ENCODE measurements around the gene ARRDC3. TPM values are rescaled to one million over a fixed set of nuclear protein-coding genes. Genes with fewer than 3 reads are reported as not detected.

ARRDC3 gene
- total and polyA plus RNA-seq, 2 of the 8 experiments (the other 6 are each of a cell fraction or from before 2014, with no cell fraction given) = 2.9 to 5.7 TPM

DNA sequence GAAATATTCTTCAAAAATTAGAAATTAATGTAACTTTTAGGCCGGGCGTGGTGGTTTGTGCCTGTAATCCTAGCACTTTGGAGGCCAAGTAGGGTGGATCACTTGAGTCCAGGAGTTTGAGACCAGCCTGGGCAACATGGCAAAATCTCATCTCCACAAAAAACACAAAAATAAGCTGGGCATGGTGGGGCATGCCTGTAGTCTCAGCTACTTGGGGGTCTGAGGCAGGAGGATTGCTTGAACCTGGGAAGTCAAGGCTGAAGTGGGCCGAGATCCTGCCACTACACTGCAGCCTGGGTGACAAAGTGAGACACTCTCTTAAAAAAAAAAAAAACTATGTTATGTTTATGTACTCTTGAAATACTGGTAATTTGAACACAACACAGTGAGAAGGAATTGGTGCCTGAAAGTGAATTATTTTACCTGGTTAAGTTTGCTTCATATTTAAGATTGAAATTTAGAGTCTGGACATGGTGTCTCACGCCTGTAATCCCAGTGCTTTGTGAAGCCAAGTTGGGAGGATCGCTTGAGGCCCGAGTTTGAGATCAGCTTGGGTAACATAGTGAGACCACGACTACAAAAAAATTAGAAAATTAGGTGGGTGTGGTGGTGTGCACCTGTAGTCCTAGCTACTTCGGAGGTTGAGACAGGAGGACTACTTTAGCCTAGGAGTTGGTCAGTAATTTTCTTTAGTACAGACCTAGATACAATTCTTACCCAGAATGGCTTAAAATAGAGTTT, 15.0 kb downstream of the ARRDC3 start:
- WGBS, 2 experiments (ENCODE audit: extremely low coverage in 1 of 2, insufficient coverage in 1 of 2, insufficient read length in 1 of 2, insufficient replicate concordance in 2 of 2, low coverage in 1 of 2, low lambda C conversion rate in 2 of 2, missing lambda C conversion rate in 1 of 2) = 91% methylated on average over 8 of the region's 8 CpGs; no CpG with 5 or more reads in 1 of the 2 experiments
- ChIA-PET CTCF (ENCODE audit: partially characterized antibody) (interaction anchor here (0.9 kb wide), 1 partner anchor 21 kb away, joined by 3 read pairs; no protein-coding TSS in a partner anchor), POLR2A (ENCODE audit: partially characterized antibody) (interaction anchor here (1.0 to 2.5 kb wide), 3 partner anchors 12 to 52 kb away, joined by 3 to 8 read pairs (median 3); partner anchors contain the start of gene ARRDC3)
- peaks cover 2 to 44% (median 13%) of the 10 kb centered on the region in 4 experiments; a peak in 6 of 8 replicates for H3K36me3 ChIP-seq (ENCODE audit: control insufficient read depth in 2 of 4, insufficient read depth in 4 of 4, low read length in 3 of 4)
- TF ChIP-seq SP1 (IDR thresholded peaks at IDR 0.05; ENCODE audit: low read depth, low read length) (no peak), POLR2AphosphoS5 (IDR thresholded peaks at IDR 0.05; ENCODE audit: low read depth, low read length) (peak; percentile 37; the same call in 1 of the 2 replicates)
- H3K23me2 ChIP-seq (ENCODE audit: low read depth, low read length) = no peaks in the 10 kb centered on the region
- no peaks in the 10 kb centered on the region for H3K79me1 ChIP-seq (ENCODE audit: low read depth, low read length)
- no peak for FAIRE-seq
- H2BK5ac ChIP-seq (ENCODE audit: low read depth, low read length) = no peak overlapping the region
- no peaks in the 10 kb centered on the region for H3K79me2 ChIP-seq (ENCODE audit: control insufficient read depth in 1 of 2, insufficient read depth in 2 of 2, low read length in 2 of 2)
- H3K23ac ChIP-seq (ENCODE audit: insufficient read length) = no peak overlapping the region
- H2BK120ac ChIP-seq (replicated peaks; ENCODE audit: low read depth, low read length) = no peak overlapping the region
- H3K18ac ChIP-seq (ENCODE audit: extremely low read depth, low read length) = no peak overlapping the region
- H2BK15ac ChIP-seq (ENCODE audit: low read length) = no peak overlapping the region
- no peak overlapping the region for H3K4ac ChIP-seq (replicated peaks; ENCODE audit: insufficient read length, low read depth, low read length)
- no peak overlapping the region for H3K14ac ChIP-seq (ENCODE audit: insufficient read length)
- H2AFZ ChIP-seq (ENCODE audit: low read length) = no peak overlapping the region
- no peak overlapping the region for H4K5ac ChIP-seq (ENCODE audit: insufficient read length, low read depth, low read length)
- no peaks in the 10 kb centered on the region for H3K4me1 ChIP-seq (replicated peaks in 1 of 4; ENCODE audit: control insufficient read depth in 3 of 4, insufficient read depth in 4 of 4, low read length in 3 of 4)
- H3K4me3 ChIP-seq (ENCODE audit: extremely low read depth in 1 of 4, insufficient read depth in 2 of 4, low read depth in 3 of 4, low read length in 4 of 4) = no peak overlapping the region
- no peak overlapping the region for H3K56ac ChIP-seq (replicated peaks; ENCODE audit: insufficient read length, low read depth, low read length)
- H4K8ac ChIP-seq (ENCODE audit: extremely low read depth, insufficient read depth, low read length) = no peak overlapping the region
- H3K4me2 ChIP-seq (ENCODE audit: insufficient read depth in 1 of 2, low read depth in 2 of 2, low read length in 2 of 2) = no peak overlapping the region
- H2BK12ac ChIP-seq (ENCODE audit: low read depth, low read length) = no peak overlapping the region
- H2AK5ac ChIP-seq (ENCODE audit: low read depth, low read length) = no peak overlapping the region
- DNase-seq (ENCODE audit: low read depth in 1 of 2, low spot score in 2 of 2) = no peak
- H3K27me3 ChIP-seq (replicated peaks in 1 of 4; ENCODE audit: control insufficient read depth in 3 of 4, extremely low read depth in 1 of 4, insufficient read depth in 3 of 4, low read length in 3 of 4) = no peaks in the 10 kb centered on the region
- H3K9ac ChIP-seq (replicated peaks in 1 of 4; ENCODE audit: extremely low read depth in 1 of 4, low read depth in 3 of 4, low read length in 3 of 4) = no peak overlapping the region
- no peak overlapping the region for H3K27ac ChIP-seq (ENCODE audit: low read depth, low read length)
- no peak overlapping the region for H4K91ac ChIP-seq (replicated peaks; ENCODE audit: insufficient read length, low read length)
- H3K9me3 ChIP-seq (ENCODE audit: insufficient read depth in 2 of 2, low read depth in 1 of 2, low read length in 1 of 2) = no peaks in the 10 kb centered on the region
- H2BK20ac ChIP-seq (ENCODE audit: low read length) = no peak overlapping the region
- no peaks in the 10 kb centered on the region for H4K20me1 ChIP-seq (replicated peaks in 1 of 2; ENCODE audit: control insufficient read depth in 1 of 2, insufficient read depth in 2 of 2, low read length in 2 of 2)
